Subcutaneous abdominal adipose tissue (tissue), 5 donors: ENCODE measurements around the gene EPS15.

Experiments
- H3K27ac ChIP-seq: one replicate; pipeline ENCODE4 v1.7.0; 2013; ENCODE audit warnings: low read depth, mild to moderate bottlenecking, inconsistent platforms, low read length, moderate library complexity
- H3K27me3 ChIP-seq, 5 donors: one replicate each; pipeline ENCODE4 v1.7.0; 2013; ENCODE audit warnings: low read length in 5 of 5, inconsistent platforms in 1 of 5; ENCODE audit not compliant: control insufficient read depth in 5 of 5, insufficient read depth in 4 of 5
- H3K36me3 ChIP-seq, 5 donors: one replicate each; pipeline ENCODE4 v1.7.0; 2013; ENCODE audit warnings: low read length in 5 of 5; ENCODE audit not compliant: control insufficient read depth in 5 of 5, insufficient read depth in 5 of 5
- H3K4me1 ChIP-seq, 5 donors: one replicate each; pipeline ENCODE4 v1.7.0; 2013; ENCODE audit warnings: low read length in 5 of 5, mild to moderate bottlenecking in 3 of 5, moderate library complexity in 1 of 5; ENCODE audit not compliant: control insufficient read depth in 5 of 5, insufficient read depth in 5 of 5
- H3K4me3 ChIP-seq, 5 donors: one replicate each; pipeline ENCODE4 v1.7.0; 2013; ENCODE audit warnings: low read length in 5 of 5, low read depth in 1 of 5
- H3K9ac ChIP-seq, 5 donors: one replicate each; pipeline ENCODE4 v1.7.0; 2013; ENCODE audit warnings: low read length in 5 of 5, mild to moderate bottlenecking in 4 of 5, moderate library complexity in 3 of 5
- H3K9me3 ChIP-seq, 5 donors: one replicate each; pipeline ENCODE4 v1.7.0; 2013; ENCODE audit warnings: low read length in 5 of 5; ENCODE audit not compliant: control insufficient read depth in 5 of 5
- donor health status: healthy.
- donor health status: healthy.
- donor health status: healthy.
- donor health status: healthy.
- donor health status: healthy.

EPS15 gene

DNA sequence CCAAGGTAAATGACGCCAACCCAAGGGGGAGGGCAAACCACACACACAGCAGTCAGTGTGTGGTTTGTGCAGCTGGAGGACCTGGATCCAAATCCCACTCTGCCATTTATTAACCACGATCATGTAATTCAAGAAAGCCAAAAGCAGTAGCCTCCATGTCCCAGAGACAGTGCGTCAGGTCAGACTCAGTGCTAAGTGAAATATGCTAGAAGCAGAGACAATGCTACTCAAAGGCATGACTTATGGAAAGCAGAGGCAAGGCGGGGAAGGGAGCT is 202.3 kb downstream of the EPS15 start:
- H3K4me3 ChIP-seq: no peak overlapping the region
- no peaks in the 10 kb centered on the region for H3K36me3 ChIP-seq
- peaks cover 0 to 5% (median 0%) of the 10 kb centered on the region in 5 donors for H3K4me1 ChIP-seq
- H3K27me3 ChIP-seq: no peaks in the 10 kb centered on the region
- H3K27ac ChIP-seq: no peak overlapping the region
- H3K9me3 ChIP-seq: no peaks in the 10 kb centered on the region
- H3K9ac ChIP-seq: no peak overlapping the region

GRCh38 chr1:51316113-51316845 is 202.8 kb downstream of the EPS15 start:
- H3K9ac ChIP-seq: no peak overlapping the region
- H3K27ac ChIP-seq: no peak overlapping the region
- H3K4me3 ChIP-seq: no peak overlapping the region
- no peaks in the 10 kb centered on the region for H3K36me3 ChIP-seq
- no peaks in the 10 kb centered on the region for H3K9me3 ChIP-seq
- no peaks in the 10 kb centered on the region for H3K27me3 ChIP-seq
- H3K4me1 ChIP-seq: peaks cover 0 to 5% (median 0%) of the 10 kb centered on the region in 5 donors

- no peak overlapping the region for H3K9ac ChIP-seq
Observed at GRCh38 chr1:51314974-51315373, 204.1 kb downstream of the EPS15 start.

DNA sequence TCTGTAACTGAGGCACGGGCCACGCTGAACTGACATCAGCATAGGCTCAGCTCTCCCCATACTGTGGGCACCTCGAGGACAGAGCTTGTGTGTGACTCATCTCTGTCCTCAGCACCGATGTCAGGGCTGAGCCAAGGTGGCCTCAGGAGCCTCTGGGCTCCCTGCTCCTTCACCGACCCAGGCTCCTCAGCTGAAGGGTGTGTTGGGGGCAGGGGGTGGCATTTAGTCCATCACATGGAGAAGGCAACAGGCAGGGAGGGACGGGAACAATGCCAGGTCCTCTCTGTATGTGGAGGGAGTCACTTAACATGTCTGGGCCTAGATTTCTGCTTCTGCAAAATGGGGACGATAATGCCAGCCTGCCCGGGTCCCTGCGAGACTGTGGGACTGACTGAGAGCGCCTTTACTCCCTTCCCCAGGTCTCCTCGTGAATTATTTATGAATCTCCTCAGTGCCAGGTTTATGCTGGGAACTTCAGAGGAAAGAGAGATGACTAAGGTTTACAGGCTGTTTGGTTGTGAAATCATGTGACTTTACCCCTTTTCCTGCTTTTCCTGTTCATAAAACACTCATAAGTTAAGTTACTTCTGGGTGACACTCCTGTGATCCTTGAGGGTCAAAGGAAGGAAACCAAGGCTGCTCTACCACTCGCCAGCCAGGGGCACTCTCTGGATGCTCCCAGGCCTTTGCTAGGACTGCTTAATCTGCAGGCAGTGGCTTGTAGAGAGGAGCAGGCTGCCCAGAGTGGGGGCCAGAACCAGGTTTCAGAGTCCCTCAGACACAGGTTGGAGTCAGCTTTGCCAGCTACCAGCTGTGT is 204.9 kb downstream of the EPS15 start:
- H3K9me3 ChIP-seq: no peaks in the 10 kb centered on the region
- no peak overlapping the region for H3K4me3 ChIP-seq
- H3K4me1 ChIP-seq: peaks cover 0 to 5% (median 0%) of the 10 kb centered on the region in 5 donors
- no peak overlapping the region for H3K9ac ChIP-seq
- no peaks in the 10 kb centered on the region for H3K36me3 ChIP-seq
- H3K27ac ChIP-seq: no peak overlapping the region
- H3K27me3 ChIP-seq: no peaks in the 10 kb centered on the region

More at GRCh38 chr1:51314974-51315373, 204.1 kb downstream of the EPS15 start:
- Histone ChIP-seq H3K4me3 (no peak overlapping the region), H3K4me1 (peaks cover 0 to 5% (median 0%) of the 10 kb centered on the region in 5 donors), H3K36me3 (no peaks in the 10 kb centered on the region), H3K27ac (no peak overlapping the region), H3K9me3 (no peaks in the 10 kb centered on the region), H3K27me3 (no peaks in the 10 kb centered on the region)

DNA sequence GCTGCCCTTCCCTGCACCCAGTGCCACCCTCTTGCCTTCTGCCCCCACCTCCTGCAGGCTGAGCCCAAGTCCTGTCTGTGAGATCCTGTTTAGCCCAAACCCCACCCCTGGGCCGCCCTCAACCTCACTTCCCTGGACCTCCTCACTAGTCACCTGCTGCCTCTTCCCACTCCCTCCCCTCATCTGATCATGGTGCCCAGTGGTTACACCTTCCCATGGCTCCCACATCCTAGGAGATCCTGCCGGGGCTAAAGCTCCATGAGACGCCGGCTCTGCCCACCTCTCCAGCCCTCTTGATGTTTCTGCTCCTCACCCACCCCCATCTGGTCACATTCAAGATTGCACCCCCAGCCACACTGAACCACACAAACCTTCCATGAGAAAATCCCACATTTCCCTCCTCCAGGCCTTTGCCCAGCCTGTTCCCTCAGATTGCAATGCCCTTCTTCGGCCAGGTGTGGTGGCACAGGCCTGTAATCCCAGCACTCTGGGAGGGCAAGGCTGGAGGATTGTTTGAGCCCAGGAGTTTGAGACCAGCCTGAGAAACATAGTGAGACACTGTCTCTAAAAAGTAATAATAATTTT is 205.7 kb downstream of the EPS15 start:
- Histone ChIP-seq H3K9me3 (no peaks in the 10 kb centered on the region), H3K9ac (no peak overlapping the region), H3K36me3 (no peaks in the 10 kb centered on the region), H3K27ac (no peak overlapping the region), H3K4me1 (peaks cover 0 to 5% (median 0%) of the 10 kb centered on the region in 5 donors), H3K4me3 (no peak overlapping the region), H3K27me3 (no peaks in the 10 kb centered on the region)

GRCh38 chr1:51312718-51313117 is 206.3 kb downstream of the EPS15 start:
- Histone ChIP-seq H3K27ac (no peak overlapping the region), H3K9me3 (no peaks in the 10 kb centered on the region), H3K4me1 (peaks cover 0 to 5% (median 0%) of the 10 kb centered on the region in 5 donors), H3K36me3 (no peaks in the 10 kb centered on the region), H3K9ac (no peak overlapping the region), H3K4me3 (no peak overlapping the region), H3K27me3 (no peaks in the 10 kb centered on the region)

GRCh38 chr1:51311826-51312225 is 207.2 kb downstream of the EPS15 start:
- Histone ChIP-seq H3K27ac (no peak overlapping the region), H3K27me3 (no peaks in the 10 kb centered on the region), H3K4me1 (peaks cover 0 to 5% (median 0%) of the 10 kb centered on the region in 5 donors), H3K9ac (no peak overlapping the region), H3K4me3 (no peak overlapping the region), H3K9me3 (no peaks in the 10 kb centered on the region), H3K36me3 (no peaks in the 10 kb centered on the region)

GRCh38 chr1:51310871-51311613 is 208.0 kb downstream of the EPS15 start:
- Histone ChIP-seq H3K9ac (no peak overlapping the region), H3K27ac (no peak overlapping the region), H3K4me3 (no peak overlapping the region), H3K36me3 (no peaks in the 10 kb centered on the region), H3K9me3 (no peaks in the 10 kb centered on the region), H3K4me1 (peaks cover 0 to 5% (median 0%) of the 10 kb centered on the region in 5 donors), H3K27me3 (no peaks in the 10 kb centered on the region)

GRCh38 chr1:51309291-51309690 is 209.8 kb downstream of the EPS15 start:
- no peak overlapping the region for H3K9ac ChIP-seq
- no peak overlapping the region for H3K27ac ChIP-seq
- H3K36me3 ChIP-seq: no peaks in the 10 kb centered on the region
- H3K4me3 ChIP-seq: no peak overlapping the region
- H3K4me1 ChIP-seq: peaks cover 0 to 3% (median 0%) of the 10 kb centered on the region in 5 donors
- no peaks in the 10 kb centered on the region for H3K9me3 ChIP-seq
- H3K27me3 ChIP-seq: no peaks in the 10 kb centered on the region
